GM12875 (cell line): ENCODE measurements around the gene MRPL3.

Experiments used
- H3K4me3 ChIP-seq: one replicate; pipeline ENCODE4 v1.5.1; 2011; ENCODE audit warnings: low read depth, low read length, control low read depth
- CTCF ChIP-seq: IDR thresholded peaks from 2 replicates; pipeline ENCODE4 v1.5.1; 2011; ENCODE audit warnings: low read depth, mild to moderate bottlenecking, control low read depth, inconsistent platforms, low read length, moderate library complexity, borderline replicate concordance; ENCODE audit not compliant: insufficient read depth

Gene MRPL3

GRCh38 chr3:131543714-131544113, 40.9 kb upstream of the MRPL3 start:
- H3K4me3 ChIP-seq, result no peak overlapping the region
- no peak for TF ChIP-seq CTCF

- H3K4me3 ChIP-seq, result no peak overlapping the region
- TF ChIP-seq CTCF, result no peak
These were observed 38.5 kb upstream of the MRPL3 start for GRCh38 chr3:131541288-131541687.

GRCh38 chr3:131540821-131541220, 38.0 kb upstream of the MRPL3 start:
- no peak for TF ChIP-seq CTCF
- no peak overlapping the region for H3K4me3 ChIP-seq

GRCh38 chr3:131540143-131540542, 37.4 kb upstream of the MRPL3 start:
- H3K4me3 ChIP-seq, result no peak overlapping the region
- no peak for TF ChIP-seq CTCF

GRCh38 chr3:131538968-131539367, 36.2 kb upstream of the MRPL3 start:
- no peak for TF ChIP-seq CTCF
- H3K4me3 ChIP-seq, result no peak overlapping the region

GRCh38 chr3:131537531-131537930, 34.8 kb upstream of the MRPL3 start:
- no peak for TF ChIP-seq CTCF
- no peak overlapping the region for H3K4me3 ChIP-seq

- TF ChIP-seq CTCF, result no peak
- no peak overlapping the region for H3K4me3 ChIP-seq
These were observed 32.8 kb upstream of the MRPL3 start for GRCh38 chr3:131535596-131535995.
